Spleen (tissue), 7 donors: ENCODE results near the gene SLC12A5.

Experiments
- POLR2A ChIP-seq, 3 donors: fragments of 450-650 bp; IDR thresholded peaks; one replicate each; pipeline ENCODE4 v1.5.1; 2017; ENCODE audit warnings: antibody characterized with exemption in 3 of 3, mild to moderate bottlenecking in 1 of 3
- TF ChIP-seq, protein P1 (sequence below), 11 experiments: fragments of 200-600 bp in 7 of 11; fragments of 450-650 bp in 4 of 11; sonication (generic) in 4 of 11; IDR thresholded peaks in 8 of 11; conservative IDR thresholded peaks in 3 of 11; 1 replicate in 7 of 11; 2 replicates in 4 of 11; pipeline versions ENCODE4 v1.4.0 to v1.8.0; 2016 to 2021; ENCODE audit warnings: antibody characterized with exemption in 11 of 11, inconsistent platforms in 4 of 11, mild to moderate bottlenecking in 1 of 11
- donor health status: DM: no; HTN: no; CAD: no; lungs with moderate emphysema.
- donor health status: DM: no; HTN: no; CAD: no.
- donor health status: DM: no; HTN: no; CAD: no.

DNA sequence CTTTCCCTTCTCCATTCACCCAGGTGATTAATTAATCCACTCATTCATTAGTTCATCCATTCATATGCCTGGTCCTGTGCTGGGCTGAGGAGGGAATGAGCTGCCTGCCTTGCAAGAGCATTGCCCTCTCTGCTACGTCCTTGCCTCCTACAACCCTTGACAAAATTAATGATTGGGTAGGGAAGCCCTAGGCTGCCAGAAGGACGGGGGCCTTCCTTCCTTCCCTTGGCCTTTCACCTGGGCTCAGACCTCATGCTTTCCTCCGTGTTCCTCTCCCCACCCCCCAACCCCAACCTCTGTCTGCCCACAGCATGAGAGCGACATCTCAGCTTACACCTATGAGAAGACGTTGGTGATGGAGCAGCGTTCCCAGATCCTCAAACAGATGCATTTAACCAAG, 25.6 kb downstream of the SLC12A5 start:
- TF ChIP-seq, protein P1, sequence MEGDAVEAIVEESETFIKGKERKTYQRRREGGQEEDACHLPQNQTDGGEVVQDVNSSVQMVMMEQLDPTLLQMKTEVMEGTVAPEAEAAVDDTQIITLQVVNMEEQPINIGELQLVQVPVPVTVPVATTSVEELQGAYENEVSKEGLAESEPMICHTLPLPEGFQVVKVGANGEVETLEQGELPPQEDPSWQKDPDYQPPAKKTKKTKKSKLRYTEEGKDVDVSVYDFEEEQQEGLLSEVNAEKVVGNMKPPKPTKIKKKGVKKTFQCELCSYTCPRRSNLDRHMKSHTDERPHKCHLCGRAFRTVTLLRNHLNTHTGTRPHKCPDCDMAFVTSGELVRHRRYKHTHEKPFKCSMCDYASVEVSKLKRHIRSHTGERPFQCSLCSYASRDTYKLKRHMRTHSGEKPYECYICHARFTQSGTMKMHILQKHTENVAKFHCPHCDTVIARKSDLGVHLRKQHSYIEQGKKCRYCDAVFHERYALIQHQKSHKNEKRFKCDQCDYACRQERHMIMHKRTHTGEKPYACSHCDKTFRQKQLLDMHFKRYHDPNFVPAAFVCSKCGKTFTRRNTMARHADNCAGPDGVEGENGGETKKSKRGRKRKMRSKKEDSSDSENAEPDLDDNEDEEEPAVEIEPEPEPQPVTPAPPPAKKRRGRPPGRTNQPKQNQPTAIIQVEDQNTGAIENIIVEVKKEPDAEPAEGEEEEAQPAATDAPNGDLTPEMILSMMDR (IDR thresholded peaks at IDR 0.05 in 8 of 11, conservative IDR thresholded peaks at IDR 0.05 in 3 of 11): no peak
- TF ChIP-seq POLR2A (IDR thresholded peaks at IDR 0.05): no peak
